Measurements from ENCODE around the gene CLN3.
"Not testable (repeated sequence)": the region's sequence is repeated elsewhere in the genome, so short reads cannot be mapped to it uniquely, and the experiment has no call there.

CLN3 gene

GRCh38 chr16:28494121-28494851, 2.4 kb upstream of the CLN3 start, which contains the start of gene APOBR:
APOBR (plus strand) TSS chr16:28494643; CDS start chr16:28494682, 39 bp downstream.
- DNase-seq, result no peak

DNA sequence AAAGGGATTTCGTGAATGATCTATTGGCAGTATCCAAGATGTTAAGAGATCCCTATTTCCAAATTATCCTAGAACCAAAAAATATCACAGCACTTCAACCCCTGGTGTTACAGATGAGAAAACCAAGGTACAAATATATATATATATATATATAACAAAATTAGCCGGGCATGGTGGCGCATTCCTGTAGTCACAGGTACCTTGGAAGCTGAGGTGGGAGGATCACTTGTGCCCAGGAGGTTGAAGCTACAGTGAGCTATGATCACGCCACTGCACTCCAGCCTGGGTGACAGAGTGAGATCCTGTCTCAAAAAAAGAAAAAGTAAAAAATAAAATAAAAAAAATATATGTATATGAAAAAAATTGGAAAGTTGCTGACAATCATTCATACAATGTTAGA, 637 bp upstream of the CLN3 start:
- no peak for DNase-seq

- no peak for DNase-seq
These were observed 474 bp downstream of the CLN3 start for GRCh38 chr16:28491230-28491969.

GRCh38 chr16:28486266-28486665, 5.6 kb downstream of the CLN3 start:
- DNase-seq, result no peak

- not testable (repeated sequence) for DNase-seq
These were observed 8.5 kb downstream of the CLN3 start for GRCh38 chr16:28483361-28483760.

GRCh38 chr16:28482026-28482425, 9.8 kb downstream of the CLN3 start:
- no peak for DNase-seq

GRCh38 chr16:28478506-28479180, 13.2 kb downstream of the CLN3 start:
- DNase-seq, result no peak

DNA sequence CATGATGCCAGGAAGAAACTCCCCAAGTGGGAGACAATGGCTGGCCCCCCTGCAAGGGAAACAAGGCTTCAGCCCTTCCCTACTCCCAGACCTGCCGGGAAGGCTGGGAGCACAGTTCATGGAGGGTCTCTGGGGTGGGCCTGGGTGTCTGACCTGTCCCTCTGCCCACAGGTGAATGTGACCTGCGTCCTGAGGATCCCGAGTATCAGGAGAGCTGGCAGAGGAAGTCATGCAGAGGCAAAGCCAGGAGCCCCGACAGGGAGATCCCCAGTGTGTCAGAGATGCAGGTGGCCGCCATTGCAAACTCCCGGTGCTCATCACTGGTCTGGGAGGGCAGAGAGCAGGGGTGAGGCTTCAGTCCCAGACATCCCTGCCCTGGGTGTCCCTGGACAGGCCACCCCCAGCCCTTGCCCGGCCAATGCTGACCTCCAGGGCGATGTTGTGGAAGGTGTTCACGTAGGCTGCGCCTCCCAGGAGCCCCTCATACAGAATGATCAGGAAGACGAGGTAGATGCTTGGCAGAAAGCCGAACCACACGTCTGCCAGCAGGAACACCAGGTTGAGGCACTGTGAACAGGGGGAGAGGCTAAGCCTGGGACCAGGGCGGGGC, 14.5 kb downstream of the CLN3 start:
- DNase-seq, result no peak

GRCh38 chr16:28475221-28475620, 16.7 kb downstream of the CLN3 start:
- DNase-seq, result no peak

DNA sequence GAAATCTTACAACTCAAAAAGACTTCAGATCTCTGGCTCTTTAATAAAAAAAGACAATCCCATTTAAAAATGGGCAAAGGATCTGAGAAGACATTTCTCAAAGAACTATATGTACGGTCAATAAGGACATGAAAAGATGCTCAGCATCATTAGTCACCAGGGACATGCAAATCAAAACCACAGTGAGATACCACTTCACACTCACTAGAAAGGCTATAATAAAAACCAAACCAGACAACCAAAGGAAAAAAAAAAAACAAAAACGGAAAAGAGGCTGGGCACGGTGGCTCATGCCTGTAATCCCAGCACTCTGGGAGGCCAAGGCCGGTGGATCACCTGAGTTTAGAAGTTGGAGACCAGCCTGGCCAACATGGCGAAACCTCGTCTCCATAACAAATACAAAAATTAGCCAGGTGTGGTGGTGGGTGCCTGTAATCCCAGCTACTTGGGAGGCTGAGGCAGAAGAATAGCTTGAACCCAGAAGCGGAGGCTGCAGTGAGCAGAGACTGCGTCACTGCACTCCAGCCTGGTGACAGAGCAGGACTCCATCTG, 18.1 kb downstream of the CLN3 start:
- no peak for DNase-seq

GRCh38 chr16:28447081-28447480, 44.8 kb downstream of the CLN3 start:
- not testable (repeated sequence) for DNase-seq

- DNase-seq, result not testable (repeated sequence)
These were observed 45.5 kb downstream of the CLN3 start for GRCh38 chr16:28446388-28446787.

- DNase-seq, result not testable (repeated sequence)
These were observed 47.9 kb downstream of the CLN3 start for GRCh38 chr16:28443943-28444342.

DNA sequence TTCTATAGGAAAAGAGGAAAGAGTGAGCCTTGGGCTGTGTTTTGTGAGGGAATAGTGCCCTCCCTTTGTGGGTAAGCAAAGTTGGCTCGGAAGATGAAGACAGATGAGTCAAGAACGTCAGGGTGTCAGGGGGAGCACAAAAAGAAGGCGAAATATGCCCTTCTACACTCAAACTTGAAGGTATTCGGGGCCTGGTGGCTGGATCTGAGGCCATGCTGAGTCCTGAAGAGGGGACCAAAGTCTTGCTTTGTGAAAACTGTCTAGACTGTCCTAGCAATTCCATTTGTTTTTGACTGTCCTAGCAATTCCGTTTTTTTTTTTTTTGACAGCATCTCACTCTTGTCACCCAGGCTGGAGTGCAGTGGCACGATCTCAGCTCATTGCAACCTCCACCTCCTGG, 53.0 kb downstream of the CLN3 start:
- not testable (repeated sequence) for DNase-seq

DNA sequence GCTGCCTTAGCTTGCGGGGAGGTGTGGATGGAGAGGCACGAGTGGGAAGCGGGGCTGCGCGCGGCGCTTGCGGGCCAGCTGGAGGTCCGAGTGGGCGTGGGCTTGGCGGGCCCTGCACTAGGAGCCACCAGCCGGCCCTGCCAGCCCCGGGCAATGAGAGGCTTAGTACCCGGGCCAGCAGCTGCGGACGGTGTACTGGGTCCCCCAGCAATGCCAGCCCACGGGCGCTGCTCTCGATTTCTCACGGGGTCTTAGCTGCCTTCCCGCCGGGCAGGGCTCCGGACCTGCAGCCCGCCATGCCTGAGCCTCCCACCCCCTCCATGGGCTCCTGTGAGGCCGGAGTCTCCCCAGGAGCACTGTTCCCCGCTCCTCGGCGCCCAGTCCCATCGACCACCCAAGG, 56.5 kb downstream of the CLN3 start:
- not testable (repeated sequence) for DNase-seq
